ENCODE data around the gene CSNK1G2. TPM values are rescaled to one million over a fixed set of nuclear protein-coding genes. Genes with fewer than 3 reads are reported as not detected.

The CSNK1G2 gene
- total and polyA plus RNA-seq, 2 of the 13 experiments (the other 11 are each of a cell fraction or from before 2014, with no cell fraction given) = 53.8 to 72.5 TPM

DNA sequence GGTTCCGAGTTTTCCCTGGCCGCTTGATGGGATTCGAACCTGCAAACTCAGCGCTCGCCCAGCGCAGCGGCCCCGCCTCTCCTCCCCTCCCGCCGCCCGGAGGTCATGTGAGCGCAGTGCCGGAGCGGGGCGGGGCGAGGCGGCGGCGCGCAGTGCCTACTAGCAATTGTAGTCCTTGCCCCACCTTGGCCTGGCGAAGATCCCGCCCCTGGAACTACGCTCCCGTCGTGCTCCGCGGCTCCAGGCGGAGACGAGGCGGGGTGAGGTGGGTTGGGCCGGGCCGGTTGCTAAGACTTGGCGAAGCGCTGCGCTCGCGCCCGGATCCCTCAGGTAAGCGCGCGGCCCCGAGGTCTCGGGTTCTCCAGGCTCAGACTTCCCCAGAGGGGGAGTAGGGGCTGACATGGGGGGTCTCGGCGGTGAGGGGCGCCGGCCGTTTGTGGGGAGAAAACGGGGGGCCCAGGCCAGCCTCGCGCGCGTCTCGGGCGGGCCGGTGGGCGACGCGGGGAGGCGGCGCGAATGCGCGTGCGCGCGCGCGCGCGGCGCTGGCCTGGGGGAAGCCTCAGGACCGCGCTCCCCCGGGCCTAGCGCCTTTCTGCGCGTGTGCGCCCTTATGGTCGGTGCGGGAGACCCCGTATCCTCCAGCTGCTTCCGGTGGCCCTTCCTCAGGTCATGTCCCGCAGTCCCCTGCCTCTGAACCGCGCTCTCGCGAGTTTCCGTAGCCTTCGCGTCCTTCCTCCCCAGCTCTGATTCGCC lies 35.7 kb upstream of the CSNK1G2 start, which contains the start of the genes ADAT3 and SCAMP4 (continued):
- TF ChIP-seq TOE1 (CRISPR knock-in tag; IDR thresholded peaks at IDR 0.05) = no peak; the same call in 1 of the 2 replicates
- TF ChIP-seq ARNT2 (CRISPR knock-in tag; IDR thresholded peaks at IDR 0.05; ENCODE audit: low read depth) = peak; percentile 57; the same call in 1 of the 2 replicates
- no peak for TF ChIP-seq SMARCC2 (IDR thresholded peaks at IDR 0.05)
- no peak for TF ChIP-seq RORA (CRISPR knock-in tag; IDR thresholded peaks at IDR 0.05)
- TF ChIP-seq ZNF136 (CRISPR knock-in tag; IDR thresholded peaks at IDR 0.05; ENCODE audit: low read depth) = no peak
- peak; percentile 50; the same call in 1 of the 2 replicates for TF ChIP-seq ZNF605 (CRISPR knock-in tag; IDR thresholded peaks at IDR 0.05)
- no peak for TF ChIP-seq ZNF382 (CRISPR knock-in tag; IDR thresholded peaks at IDR 0.05; ENCODE audit: borderline replicate concordance)
- TF ChIP-seq NFATC3 (CRISPR knock-in tag; IDR thresholded peaks at IDR 0.05) = no peak
- TF ChIP-seq ZBTB34 (CRISPR knock-in tag; IDR thresholded peaks at IDR 0.05) = no peak; the same call in 1 of the 2 replicates
- TF ChIP-seq MIXL1 (CRISPR knock-in tag; IDR thresholded peaks at IDR 0.05) = peak; percentile 49; the same call in 1 of the 2 replicates
- no peak for TF ChIP-seq ZKSCAN5 (CRISPR knock-in tag; IDR thresholded peaks at IDR 0.05)
- peak; percentile 65; the same call in 1 of the 2 replicates for TF ChIP-seq CBX5 (CRISPR knock-in tag; IDR thresholded peaks at IDR 0.05; ENCODE audit: borderline replicate concordance)
- TF ChIP-seq, protein P1, sequence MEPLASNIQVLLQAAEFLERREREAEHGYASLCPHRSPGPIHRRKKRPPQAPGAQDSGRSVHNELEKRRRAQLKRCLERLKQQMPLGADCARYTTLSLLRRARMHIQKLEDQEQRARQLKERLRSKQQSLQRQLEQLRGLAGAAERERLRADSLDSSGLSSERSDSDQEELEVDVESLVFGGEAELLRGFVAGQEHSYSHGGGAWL (CRISPR knock-in tag; IDR thresholded peaks at IDR 0.05) = no peak
- TF ChIP-seq ZNF296 (CRISPR knock-in tag; conservative IDR thresholded peaks at IDR 0.05) = no peak
- TF ChIP-seq SOX5 (CRISPR knock-in tag; IDR thresholded peaks at IDR 0.05; ENCODE audit: borderline replicate concordance) = peak; percentile 34; the same call in 1 of the 2 replicates
- no peak for TF ChIP-seq SOX13 (IDR thresholded peaks at IDR 0.05)
- TF ChIP-seq SOX13 (CRISPR knock-in tag; conservative IDR thresholded peaks at IDR 0.05 in 1 of 2, IDR thresholded peaks at IDR 0.05 in 1 of 2) = 0 out of 4 replicates have a peak, but pooled peaks of 1 of the 2 experiments have one; percentile 4
- peak; percentile 51; the same call in 1 of the 2 replicates for TF ChIP-seq RFX1 (IDR thresholded peaks at IDR 0.05)
- TF ChIP-seq ZNF569 (CRISPR knock-in tag; IDR thresholded peaks at IDR 0.05; ENCODE audit: borderline replicate concordance) = no peak
- TF ChIP-seq ZMYM4 (CRISPR knock-in tag; IDR thresholded peaks at IDR 0.05) = peak; percentile 65
- TF ChIP-seq NR1H2 (CRISPR knock-in tag; IDR thresholded peaks at IDR 0.05; ENCODE audit: borderline replicate concordance, low read depth) = no peak
- TF ChIP-seq ZNF576 (CRISPR knock-in tag; IDR thresholded peaks at IDR 0.05) = no peak
- TF ChIP-seq YEATS4 (CRISPR knock-in tag; IDR thresholded peaks at IDR 0.05; ENCODE audit: borderline replicate concordance) = peak; percentile 81
- TF ChIP-seq ZNF326 (CRISPR knock-in tag; IDR thresholded peaks at IDR 0.05; ENCODE audit: borderline replicate concordance) = no peak
- TF ChIP-seq CAMTA2 (CRISPR knock-in tag; IDR thresholded peaks at IDR 0.05; ENCODE audit: borderline replicate concordance) = no peak
